Liver (tissue), 9 donors: Measurements from ENCODE around the gene SMC6. TPM values are rescaled to one million over a fixed set of nuclear protein-coding genes. Genes with fewer than 3 reads are reported as not detected.

Experiments
- DNase-seq: peaks from one replicate; pipeline ENCODE4 v3.0.0-alpha.2; 2017; ENCODE audit warnings: low spot score
- H3K27ac ChIP-seq, 2 donors: one replicate each; pipeline ENCODE4 v1.7.0; 2013; ENCODE audit warnings: inconsistent platforms in 2 of 2, low read length in 2 of 2, control low read depth in 1 of 2, low read depth in 1 of 2, mild to moderate bottlenecking in 1 of 2
- H3K27me3 ChIP-seq, 4 donors: one replicate each; pipeline versions ENCODE4 v1.6.1 to v1.7.0; 2013; ENCODE audit warnings: low read length in 3 of 4, inconsistent platforms in 1 of 4, mild to moderate bottlenecking in 1 of 4, moderate library complexity in 1 of 4; ENCODE audit not compliant: control insufficient read depth in 4 of 4, insufficient read depth in 4 of 4
- H3K36me3 ChIP-seq, 4 donors: one replicate each; pipeline versions ENCODE4 v1.6.1 to v1.7.0; 2013; ENCODE audit warnings: low read length in 3 of 4, mild to moderate bottlenecking in 3 of 4, low read depth in 1 of 4, moderate library complexity in 1 of 4; ENCODE audit not compliant: control insufficient read depth in 4 of 4, insufficient read depth in 3 of 4
- H3K4me1 ChIP-seq, 4 donors: one replicate each; pipeline versions ENCODE4 v1.6.1 to v1.7.0; 2013; ENCODE audit warnings: low read length in 3 of 4, mild to moderate bottlenecking in 3 of 4, moderate library complexity in 1 of 4; ENCODE audit not compliant: control insufficient read depth in 4 of 4, insufficient read depth in 4 of 4
- H3K4me3 ChIP-seq, 3 donors: one replicate each; pipeline versions ENCODE4 v1.6.1 to v1.7.0; 2013; ENCODE audit warnings: low read length in 3 of 3, control low read depth in 1 of 3, low read depth in 1 of 3, mild to moderate bottlenecking in 1 of 3
- H3K9ac ChIP-seq, 2 donors: one replicate each; pipeline ENCODE4 v1.7.0; 2013; ENCODE audit warnings: low read length in 2 of 2, mild to moderate bottlenecking in 2 of 2, moderate library complexity in 2 of 2, control low read depth in 1 of 2, low read depth in 1 of 2
- H3K9me3 ChIP-seq, 4 donors: one replicate each; pipeline versions ENCODE4 v1.6.1 to v1.7.0; 2013; ENCODE audit warnings: low read length in 3 of 4; ENCODE audit not compliant: control insufficient read depth in 4 of 4
- ATF3 ChIP-seq: IDR thresholded peaks from 2 replicates; pipeline ENCODE4 v1.6.1; 2016; ENCODE audit warnings: antibody characterized with exemption
- FOXA1 ChIP-seq: IDR thresholded peaks from 2 replicates; pipeline ENCODE4 v1.6.1; 2016; ENCODE audit warnings: antibody characterized with exemption
- GABPA ChIP-seq, 2 donors: IDR thresholded peaks in 1 of 2; conservative IDR thresholded peaks in 1 of 2; 2 replicates each; pipeline ENCODE4 v1.6.1; 2016; ENCODE audit warnings: antibody characterized with exemption in 2 of 2, mild to moderate bottlenecking in 1 of 2, moderate library complexity in 1 of 2
- HNF4A ChIP-seq, 2 donors: conservative IDR thresholded peaks; 2 replicates each; pipeline ENCODE4 v1.6.1; 2016; ENCODE audit warnings: antibody characterized with exemption in 2 of 2, mild to moderate bottlenecking in 2 of 2
- JUND ChIP-seq, 2 donors: IDR thresholded peaks; 2 replicates each; pipeline ENCODE4 v1.6.1; 2016; ENCODE audit warnings: antibody characterized with exemption in 2 of 2
- RAD21 ChIP-seq, 2 donors: IDR thresholded peaks; 2 replicates each; pipeline ENCODE4 v1.6.1; 2016; ENCODE audit warnings: antibody characterized with exemption in 2 of 2, mild to moderate bottlenecking in 2 of 2
- SP1 ChIP-seq: IDR thresholded peaks from 2 replicates; pipeline ENCODE4 v1.6.1; 2018; ENCODE audit warnings: antibody characterized with exemption, mild to moderate bottlenecking
- YY1 ChIP-seq: IDR thresholded peaks from 2 replicates; pipeline ENCODE4 v1.6.1; 2016; ENCODE audit warnings: antibody characterized with exemption, mild to moderate bottlenecking
- ZBTB33 ChIP-seq: IDR thresholded peaks from 2 replicates; pipeline ENCODE4 v1.6.1; 2016; ENCODE audit warnings: antibody characterized with exemption
- WGBS: extraction: QIAGEN DNeasy Blood & Tissue Kit; methylation state at CpG from one replicate; pipeline ENCODE4 v1.1.7; 2013; 5-methylcytosine and 5-hydroxymethylcytosine counted together
- polyA plus RNA-seq, 2 donors: library from polyadenylated mRNA; stranded (reverse) in 1 of 2; unstranded in 1 of 2; fragments of 200-250 nt in 1 of 2; fragments of >200 nt in 1 of 2; fragmentation: Nextera tagmentation in 1 of 2; extraction: Ambion mirVana in 1 of 2; gene quantifications; one replicate each; pipeline versions ENCODE4 v1.2.1 to v1.2.3, GENCODE V29; 2013 to 2015
- total RNA-seq, 2 donors: library from RNA; depleted of rRNA; stranded (reverse); fragments of >200 nt; gene quantifications; one replicate each; pipeline ENCODE4 v1.2.3, GENCODE V29; 2014
- donor health status: healthy.
- donor health status: healthy.
- donor health status: healthy.
- donor health status: healthy.
- donor health status: healthy.

The SMC6 gene
- total and polyA plus RNA-seq, 4 donors, result 2.6 to 22.3 (median 11.0) TPM

- TF ChIP-seq ATF3, result no peak
- TF ChIP-seq FOXA1, result no peak
- no peak for TF ChIP-seq RAD21 (IDR thresholded peaks at IDR 0.05)
- no peak for TF ChIP-seq ZBTB33
These were observed 42.9 kb downstream of the SMC6 start (continued) for GRCh38 chr2:17710547-17711248.

- 68% methylated on average over 2 of the region's 2 CpGs for WGBS
- TF ChIP-seq JUND (IDR thresholded peaks at IDR 0.05) (no peak), YY1 (no peak)
- no peaks in the 10 kb centered on the region for H3K4me1 ChIP-seq
- no peak overlapping the region for H3K4me3 ChIP-seq
- no peaks in the 10 kb centered on the region for H3K9me3 ChIP-seq
- H3K27ac ChIP-seq, result no peak overlapping the region
- no peaks in the 10 kb centered on the region for H3K27me3 ChIP-seq
- H3K36me3 ChIP-seq, result peaks cover 6 to 50% (median 39%) of the 10 kb centered on the region in 4 donors
- no peak for DNase-seq
- H3K9ac ChIP-seq, result no peak overlapping the region
These were observed 43.7 kb downstream of the SMC6 start for GRCh38 chr2:17709897-17710296.

GRCh38 chr2:17708501-17708900 is 45.1 kb downstream of the SMC6 start:
- WGBS, result 96% methylated on average over 1 of the region's 1 CpG
- Histone ChIP-seq H3K9me3 (no peaks in the 10 kb centered on the region), H3K9ac (no peak overlapping the region), H3K27ac (no peak overlapping the region), H3K27me3 (no peaks in the 10 kb centered on the region), H3K4me1 (no peaks in the 10 kb centered on the region), H3K4me3 (no peak overlapping the region), H3K36me3 (peaks cover 6 to 41% (median 30%) of the 10 kb centered on the region in 4 donors)
- DNase-seq, result no peak
- no peak for TF ChIP-seq YY1
- no peak for TF ChIP-seq HNF4A (conservative IDR thresholded peaks at IDR 0.05)
- no peak for TF ChIP-seq FOXA1
- TF ChIP-seq GABPA (IDR thresholded peaks at IDR 0.05 in 1 of 2, conservative IDR thresholded peaks at IDR 0.05 in 1 of 2), result no peak

- no peak overlapping the region for H3K9ac ChIP-seq
- H3K27me3 ChIP-seq, result no peaks in the 10 kb centered on the region
- H3K9me3 ChIP-seq, result no peaks in the 10 kb centered on the region
- peaks cover 3 to 38% (median 26%) of the 10 kb centered on the region in 4 donors for H3K36me3 ChIP-seq
- no peak overlapping the region for H3K27ac ChIP-seq
- WGBS, result 92% methylated on average over 4 of the region's 4 CpGs
- H3K4me1 ChIP-seq, result no peaks in the 10 kb centered on the region
- no peak for DNase-seq
- no peak overlapping the region for H3K4me3 ChIP-seq
- TF ChIP-seq SP1, result no peak
- TF ChIP-seq ATF3, result no peak
These were observed 46.8 kb downstream of the SMC6 start for GRCh38 chr2:17706845-17707244.
